Measurements from ENCODE around the gene LRRC36. TPM values are rescaled to one million over a fixed set of nuclear protein-coding genes. Genes with fewer than 3 reads are reported as not detected.

The LRRC36 gene
- total and polyA plus RNA-seq, 2 of the 13 experiments (the other 11 are each of a cell fraction or from before 2014, with no cell fraction given) = 0.12 to 0.15 TPM

- TF ChIP-seq NFE2L1 (CRISPR knock-in tag; IDR thresholded peaks at IDR 0.05; ENCODE audit: borderline replicate concordance) (no peak), ZNF841 (CRISPR knock-in tag; IDR thresholded peaks at IDR 0.05; ENCODE audit: borderline replicate concordance) (no peak), ZKSCAN8 (CRISPR knock-in tag; IDR thresholded peaks at IDR 0.05; ENCODE audit: borderline replicate concordance) (no peak), ZNF572 (CRISPR knock-in tag; IDR thresholded peaks at IDR 0.05) (no peak), ZNF616 (CRISPR knock-in tag; IDR thresholded peaks at IDR 0.05; ENCODE audit: low read depth) (no peak), NFKB2 (CRISPR knock-in tag; IDR thresholded peaks at IDR 0.05; ENCODE audit: borderline replicate concordance) (peak; percentile 14; the same call in 1 of the 2 replicates), SNAPC4 (CRISPR knock-in tag; IDR thresholded peaks at IDR 0.05) (no peak), CREB1 (IDR thresholded peaks at IDR 0.05) (no peak), CREB1 (CRISPR knock-in tag; IDR thresholded peaks at IDR 0.05) (no peak), NBN (conservative IDR thresholded peaks at IDR 0.05) (no peak), NR2F6 (IDR thresholded peaks at IDR 0.05) (no peak), NR2F6 (CRISPR knock-in tag; IDR thresholded peaks at IDR 0.05) (no peak), KDM5A (IDR thresholded peaks at IDR 0.05; ENCODE audit: borderline replicate concordance, low read length) (no peak), GABPB1 (CRISPR knock-in tag; IDR thresholded peaks at IDR 0.05) (peak; percentile 44; the same call in 1 of the 2 replicates), TFDP2 (CRISPR knock-in tag; IDR thresholded peaks at IDR 0.05) (peak; percentile 49), IRF9 (CRISPR knock-in tag; IDR thresholded peaks at IDR 0.05; ENCODE audit: borderline replicate concordance) (no peak), ZNF276 (CRISPR knock-in tag; IDR thresholded peaks at IDR 0.05; ENCODE audit: low read depth) (0 out of 2 replicates have a peak, but pooled peaks have one; percentile 55), NCOR1 (IDR thresholded peaks at IDR 0.05; ENCODE audit: borderline replicate concordance, low read length) (no peak), FOXJ3 (CRISPR knock-in tag; IDR thresholded peaks at IDR 0.05; ENCODE audit: borderline replicate concordance) (peak; percentile 53), ZNF598 (CRISPR knock-in tag; IDR thresholded peaks at IDR 0.05; ENCODE audit: borderline replicate concordance) (no peak), DMAP1 (CRISPR knock-in tag; IDR thresholded peaks at IDR 0.05) (no peak), ZNF10 (CRISPR knock-in tag; IDR thresholded peaks at IDR 0.05; ENCODE audit: borderline replicate concordance, low read depth) (no peak)
Observed at GRCh38 chr16:67393111-67393787, 66.6 kb downstream of the LRRC36 start, which contains the start of gene TPPP3 (continued).
